Heart left ventricle (tissue), 16 donors: Measurements from ENCODE around the gene H19. TPM values are rescaled to one million over a fixed set of nuclear protein-coding genes. Genes with fewer than 3 reads are reported as not detected.
A peak's percentile ranks its signal among the peaks of the same experiment; 100 is the strongest.

Experiments used
- ATAC-seq, 4 donors: fragments of 200-7000 bp; cut with Tn5 transposase; one replicate each; pipeline ENCODE4 v1.9.1; 2020 to 2022; ENCODE audit warnings: moderate library complexity in 4 of 4, mild to moderate bottlenecking in 3 of 4, moderate number of reproducible peaks in 1 of 4
- DNase-seq, 5 donors: peaks; one replicate each; pipeline ENCODE4 v3.0.0-alpha.2; 2020
- H3K27ac ChIP-seq, 12 donors: fragments of 200-600 bp; sonication (generic) in 4 of 12; one replicate each; pipeline versions ENCODE4 v1.5.0 to v1.8.0; 2016 to 2022; ENCODE audit warnings: mild to moderate bottlenecking in 2 of 12
- H3K27me3 ChIP-seq, 9 donors: fragments of 200-600 bp; sonication (generic) in 2 of 9; one replicate each; pipeline versions ENCODE4 v1.5.1 to v1.8.0; 2016 to 2022; ENCODE audit warnings: mild to moderate bottlenecking in 3 of 9
- H3K36me3 ChIP-seq, 9 donors: fragments of 200-600 bp; sonication (generic) in 2 of 9; one replicate each; pipeline versions ENCODE4 v1.5.0 to v1.8.0; 2018 to 2022; ENCODE audit warnings: mild to moderate bottlenecking in 2 of 9
- H3K4me1 ChIP-seq, 12 donors: fragments of 200-600 bp; sonication (generic) in 4 of 12; one replicate each; pipeline versions ENCODE4 v1.5.0 to v1.8.0; 2016 to 2022; ENCODE audit warnings: mild to moderate bottlenecking in 3 of 12
- H3K4me3 ChIP-seq, 12 donors: fragments of 200-600 bp; sonication (generic) in 4 of 12; one replicate each; pipeline versions ENCODE4 v1.5.0 to v1.8.0; 2017 to 2022; ENCODE audit warnings: mild to moderate bottlenecking in 9 of 12, moderate library complexity in 4 of 12
- H3K9me3 ChIP-seq, 12 donors: fragments of 200-600 bp; sonication (generic) in 4 of 12; one replicate each; pipeline versions ENCODE4 v1.5.0 to v1.8.0; 2016 to 2022; ENCODE audit warnings: mild to moderate bottlenecking in 1 of 12
- CTCF ChIP-seq, 12 donors: fragments of 200-600 bp; sonication (generic) in 4 of 12; IDR thresholded peaks; one replicate each; pipeline versions ENCODE4 v1.5.0 to v1.8.0; 2018 to 2022; ENCODE audit warnings: antibody characterized with exemption in 12 of 12, mild to moderate bottlenecking in 5 of 12
- POLR2A ChIP-seq, 2 donors: fragments of 450-650 bp; IDR thresholded peaks; one replicate each; pipeline ENCODE4 v1.6.1; 2017; ENCODE audit warnings: antibody characterized with exemption in 2 of 2, mild to moderate bottlenecking in 2 of 2, moderate library complexity in 2 of 2
- WGBS, 4 donors: extraction: QIAGEN DNeasy Blood & Tissue Kit in 2 of 4; methylation state at CpG; one replicate each; pipeline versions ENCODE4 v1.1.5 to v1.1.7; 2013 to 2018; 5-methylcytosine and 5-hydroxymethylcytosine counted together
- intact Hi-C, 10 donors: fragments of 100-400 bp; cut with DNase I; formaldehyde crosslinking; loops; one replicate each; pipeline versions ENCODE4 v1.11.1 to v1.14.2; 2022
- polyA plus RNA-seq, 2 donors: library from polyadenylated mRNA; stranded (reverse); fragments of 200-250 nt; gene quantifications; one replicate each; pipeline ENCODE4 v1.2.3, GENCODE V29; 2013
- total RNA-seq, 9 donors: library from RNA; depleted of rRNA in 2 of 9; stranded (reverse); fragments of >200 nt in 2 of 9; fragmentation: NEBNext Ultra II Directional in 3 of 9; extraction: Animal tissue kit (Norgen Biotek cat#: 25700) in 3 of 9; gene quantifications; one replicate each; pipeline versions ENCODE4 v1.1.0 to v1.2.4, GENCODE V29; 2016 to 2023
- donor health status: ischemic (EF 13 %, LVEDD 7.1; RV severe dilation, severe dysfunction).
- donor health status: healthy with polysubstance abuse.
- donor health status: DM: no; HTN: yes; CAD: no.
- donor health status: DM: no; HTN: no; CAD: no.
- donor health status: ischemic (EF 25% LVEDD 6.9; RV normal size, moderate dysfunction).
- donor health status: ischemic (EF 25% LVEDD 5.7; RV mildly dilated, moderate dysfunction).
- donor health status: healthy.
- donor health status: DM: yes; HTN: yes; CAD: no.
- donor health status: ischemic (EF 35%, LVEDD 5.7; RV mildly dilated, moderate dysfunction).
- donor health status: nonischemic (EF 11% LVEDD 7.7; RV severe dilation, severe dysfunction).
- donor health status: DM: yes; HTN: yes; CAD: no.
- donor health status: PGD.
- donor health status: ischemic (EF 29% LVEDD 5.4; RV normal size, mild dysfunction).
- donor health status: nonischemic (EF 23%, LVEDD 6.1; RV moderate dilation, normal function).

H19 gene
- total and polyA plus RNA-seq, 11 donors, result 303 to 1,545 (median 586) TPM

- Histone ChIP-seq H3K36me3 (no peaks in the 10 kb centered on the region), H3K27me3 (no peaks in the 10 kb centered on the region), H3K4me3 (no peak overlapping the region), H3K27ac (no peak overlapping the region), H3K9me3 (no peaks in the 10 kb centered on the region), H3K4me1 (no peaks in the 10 kb centered on the region)
- 80 to 90% methylated on average over 1 to 2 of the region's 20 CpGs; no CpG with 5 or more reads in 2 of the 4 donors for WGBS, 4 donors
- intact Hi-C loops, result no loop called here
- DNase-seq, result peak in 3 of 5 donors; percentile 1 to 11 (median 3)
- no peak for TF ChIP-seq CTCF (IDR thresholded peaks at IDR 0.05)
- no peak for TF ChIP-seq POLR2A (IDR thresholded peaks at IDR 0.05)
- ATAC-seq, result no peak
Observed at GRCh38 chr11:1964955-1965354, 32.7 kb downstream of the H19 start.

GRCh38 chr11:1964348-1964747 lies 33.3 kb downstream of the H19 start:
- H3K4me1 ChIP-seq, result no peaks in the 10 kb centered on the region
- TF ChIP-seq POLR2A (IDR thresholded peaks at IDR 0.05), result no peak
- TF ChIP-seq CTCF (IDR thresholded peaks at IDR 0.05), result no peak
- ATAC-seq, result no peak
- no CpG with 5 or more reads among the region's 17 CpGs for WGBS, 4 donors
- no peak overlapping the region for H3K4me3 ChIP-seq
- no peaks in the 10 kb centered on the region for H3K36me3 ChIP-seq
- H3K27me3 ChIP-seq, result no peaks in the 10 kb centered on the region
- H3K9me3 ChIP-seq, result no peaks in the 10 kb centered on the region
- no peak overlapping the region for H3K27ac ChIP-seq
- DNase-seq, result no peak
- intact Hi-C loops, result no loop called here

GRCh38 chr11:1963864-1964263 lies 33.8 kb downstream of the H19 start:
- no peak for ATAC-seq
- TF ChIP-seq CTCF (IDR thresholded peaks at IDR 0.05) (no peak), POLR2A (IDR thresholded peaks at IDR 0.05) (no peak)
- H3K4me3 ChIP-seq, result no peak overlapping the region
- H3K27me3 ChIP-seq, result no peaks in the 10 kb centered on the region
- peak in 2 of 5 donors; percentile 4 to 7 for DNase-seq
- WGBS, 4 donors, result 92 to 98% methylated on average over 6 of the region's 20 CpGs; no CpG with 5 or more reads in 2 of the 4 donors
- H3K36me3 ChIP-seq, result no peaks in the 10 kb centered on the region
- no peaks in the 10 kb centered on the region for H3K4me1 ChIP-seq
- H3K27ac ChIP-seq, result no peak overlapping the region
- intact Hi-C loops, result no loop called here
- H3K9me3 ChIP-seq, result no peaks in the 10 kb centered on the region

GRCh38 chr11:1959786-1960185 lies 37.9 kb downstream of the H19 start:
- WGBS, 4 donors, result 92% methylated on average over 6 of the region's 17 CpGs; no CpG with 5 or more reads in 2 of the 4 donors
- no peaks in the 10 kb centered on the region for H3K36me3 ChIP-seq
- H3K27me3 ChIP-seq, result no peaks in the 10 kb centered on the region
- TF ChIP-seq CTCF (IDR thresholded peaks at IDR 0.05) (no peak), POLR2A (IDR thresholded peaks at IDR 0.05) (no peak)
- no peak overlapping the region for H3K27ac ChIP-seq
- DNase-seq (peak in 2 of 5 donors; percentile 4 to 15), ATAC-seq (no peak)
- no peaks in the 10 kb centered on the region for H3K4me1 ChIP-seq
- no peak overlapping the region for H3K4me3 ChIP-seq
- no peaks in the 10 kb centered on the region for H3K9me3 ChIP-seq
- intact Hi-C loops, result no loop called here
